H1 (cell line): Measurements from ENCODE around the gene SLC2A13. TPM values are rescaled to one million over a fixed set of nuclear protein-coding genes. Genes with fewer than 3 reads are reported as not detected.

Experiments used
- CTCF ChIA-PET: fragments of 300-600 bp; sonication (Branson Sonifier 250); formaldehyde crosslinking; loops from one replicate; lab custom pipeline; 2021; ENCODE audit not compliant: partially characterized antibody; lab: Charles Lee
- POLR2A ChIA-PET: fragments of 300-600 bp; sonication (Branson Sonifier 250); formaldehyde crosslinking; loops from one replicate; lab custom pipeline; 2021; ENCODE audit warnings: inconsistent platforms; ENCODE audit not compliant: partially characterized antibody; lab: Charles Lee
- DNase-seq, 2 experiments: peaks; one replicate each; pipeline versions ENCODE4 v3.0.0 to v3.0.0-alpha.2; 2010 to 2022; ENCODE audit warnings: low spot score in 2 of 2, low read depth in 1 of 2, mixed read lengths in 1 of 2
- FAIRE-seq: peaks from 2 replicates; lab custom pipeline; 2011; peaks lifted over from hg19 to GRCh38; lab: Jason Lieb, UNC
- H2AFZ ChIP-seq: 2 replicates; pipeline ENCODE4 v1.8.1; 2012; ENCODE audit warnings: low read length, inconsistent platforms
- H2AK5ac ChIP-seq: 2 replicates; pipeline ENCODE4 v1.6.1; 2013; ENCODE audit warnings: low read depth, low read length
- H2BK120ac ChIP-seq: replicated peaks from 2 replicates; pipeline ENCODE3; 2013; ENCODE audit warnings: low read depth, low read length, inconsistent platforms
- H2BK12ac ChIP-seq: 2 replicates; pipeline ENCODE4 v1.6.1; 2013; ENCODE audit warnings: low read depth, low read length
- H2BK15ac ChIP-seq: 2 replicates; pipeline ENCODE4 v1.6.1; 2013; ENCODE audit warnings: low read length
- H2BK20ac ChIP-seq: 2 replicates; pipeline ENCODE4 v1.6.1; 2013; ENCODE audit warnings: low read length
- H2BK5ac ChIP-seq: 2 replicates; pipeline ENCODE4 v1.6.1; 2013; ENCODE audit warnings: low read depth, low read length
- H3K14ac ChIP-seq: 2 replicates; pipeline ENCODE4 v1.6.1; 2013; ENCODE audit warnings: inconsistent platforms; ENCODE audit not compliant: insufficient read length
- H3K18ac ChIP-seq: 2 replicates; pipeline ENCODE4 v1.6.1; 2013; ENCODE audit warnings: low read length; ENCODE audit errors: extremely low read depth
- H3K23ac ChIP-seq: 2 replicates; pipeline ENCODE4 v1.6.1; 2013; ENCODE audit warnings: inconsistent platforms; ENCODE audit not compliant: insufficient read length
- H3K23me2 ChIP-seq: 2 replicates; pipeline ENCODE4 v1.6.1; 2013; ENCODE audit warnings: low read depth, low read length
- H3K27ac ChIP-seq: 2 replicates; pipeline ENCODE4 v1.6.1; 2011; ENCODE audit warnings: low read depth, low read length, inconsistent platforms
- H3K27me3 ChIP-seq, 4 experiments: replicated peaks in 1 of 4; 1 replicate in 1 of 4; 2 replicates in 3 of 4; pipeline versions ENCODE4 v1.6.1 to v1.8.1; 2011 to 2013; ENCODE audit warnings: low read length in 3 of 4, mild to moderate bottlenecking in 3 of 4, inconsistent platforms in 2 of 4, mixed read lengths in 2 of 4, moderate library complexity in 1 of 4; ENCODE audit not compliant: control insufficient read depth in 3 of 4, insufficient read depth in 3 of 4; ENCODE audit errors: extremely low read depth in 1 of 4
- H3K36me3 ChIP-seq, 4 experiments: 2 replicates each; pipeline versions ENCODE4 v1.6.1 to v1.8.1; 2011 to 2013; ENCODE audit warnings: mild to moderate bottlenecking in 4 of 4, low read length in 3 of 4, moderate library complexity in 2 of 4, control low read depth in 1 of 4, inconsistent platforms in 1 of 4; ENCODE audit not compliant: insufficient read depth in 4 of 4, control insufficient read depth in 2 of 4
- H3K4ac ChIP-seq: replicated peaks from 2 replicates; pipeline ENCODE3; 2013; ENCODE audit warnings: low read length, low read depth, mixed read lengths, inconsistent platforms; ENCODE audit not compliant: insufficient read length
- H3K4me1 ChIP-seq, 4 experiments: replicated peaks in 1 of 4; 1 replicate in 1 of 4; 2 replicates in 3 of 4; pipeline versions ENCODE4 v1.6.1 to v1.8.1; 2011 to 2013; ENCODE audit warnings: low read length in 3 of 4, inconsistent platforms in 2 of 4, mixed read lengths in 1 of 4; ENCODE audit not compliant: insufficient read depth in 4 of 4, control insufficient read depth in 3 of 4
- H3K4me2 ChIP-seq, 2 experiments: 2 replicates each; pipeline versions ENCODE4 v1.6.1 to v1.8.1; 2011 to 2013; ENCODE audit warnings: low read depth in 2 of 2, low read length in 2 of 2, control low read depth in 1 of 2, inconsistent platforms in 1 of 2, mild to moderate bottlenecking in 1 of 2; ENCODE audit not compliant: insufficient read depth in 1 of 2
- H3K4me3 ChIP-seq, 4 experiments: fragments of 200-600, 300-600 bp in 1 of 4; sonication (generic), shearing (Covaris generic), sonication (Bioruptor Twin) in 1 of 4; 2 replicates each; pipeline versions ENCODE4 v1.5.1 to v1.8.1; 2011 to 2016; ENCODE audit warnings: low read length in 4 of 4, low read depth in 3 of 4, control low read depth in 2 of 4, inconsistent platforms in 2 of 4, mild to moderate bottlenecking in 2 of 4, mixed read lengths in 1 of 4, moderate library complexity in 1 of 4; ENCODE audit not compliant: insufficient read depth in 2 of 4; ENCODE audit errors: extremely low read depth in 1 of 4
- H3K56ac ChIP-seq: replicated peaks from 2 replicates; pipeline ENCODE3; 2013; ENCODE audit warnings: low read depth, mild to moderate bottlenecking, mixed read lengths, low read length, inconsistent platforms; ENCODE audit not compliant: insufficient read length
- H3K79me1 ChIP-seq: 2 replicates; pipeline ENCODE4 v1.6.1; 2013; ENCODE audit warnings: low read depth, low read length, control low read depth
- H3K79me2 ChIP-seq, 2 experiments: 2 replicates each; pipeline versions ENCODE4 v1.6.1 to v1.8.1; 2012 to 2013; ENCODE audit warnings: low read length in 2 of 2, mild to moderate bottlenecking in 2 of 2, inconsistent platforms in 1 of 2; ENCODE audit not compliant: insufficient read depth in 2 of 2, control insufficient read depth in 1 of 2
- H3K9ac ChIP-seq, 4 experiments: replicated peaks in 1 of 4; 1 replicate in 1 of 4; 2 replicates in 3 of 4; pipeline versions ENCODE4 v1.6.1 to v1.8.1; 2011 to 2013; ENCODE audit warnings: low read depth in 3 of 4, low read length in 3 of 4, control low read depth in 2 of 4, mild to moderate bottlenecking in 2 of 4, moderate library complexity in 2 of 4, inconsistent platforms in 1 of 4; ENCODE audit errors: extremely low read depth in 1 of 4
- H3K9me3 ChIP-seq, 2 experiments: 2 replicates each; pipeline versions ENCODE4 v1.6.1 to v1.8.1; 2012 to 2013; ENCODE audit warnings: mild to moderate bottlenecking in 2 of 2, moderate library complexity in 2 of 2, control low read depth in 1 of 2, inconsistent platforms in 1 of 2, low read depth in 1 of 2, low read length in 1 of 2, mixed read lengths in 1 of 2; ENCODE audit not compliant: insufficient read depth in 2 of 2
- H4K20me1 ChIP-seq, 2 experiments: replicated peaks in 1 of 2; 2 replicates each; pipeline versions ENCODE3 to v1.8.1; 2011 to 2013; ENCODE audit warnings: inconsistent platforms in 2 of 2, low read length in 2 of 2, mild to moderate bottlenecking in 1 of 2; ENCODE audit not compliant: insufficient read depth in 2 of 2, control insufficient read depth in 1 of 2
- H4K5ac ChIP-seq: 2 replicates; pipeline ENCODE4 v1.6.1; 2013; ENCODE audit warnings: low read length, low read depth, mixed read lengths, inconsistent platforms; ENCODE audit not compliant: insufficient read length
- H4K8ac ChIP-seq: 2 replicates; pipeline ENCODE4 v1.8.0; 2013; ENCODE audit warnings: mild to moderate bottlenecking, moderate library complexity, low read length, inconsistent platforms; ENCODE audit not compliant: insufficient read depth; ENCODE audit errors: extremely low read depth
- H4K91ac ChIP-seq: replicated peaks from 2 replicates; pipeline ENCODE3; 2013; ENCODE audit warnings: low read length, mixed read lengths, inconsistent platforms; ENCODE audit not compliant: insufficient read length
- BACH1 ChIP-seq: IDR thresholded peaks from 2 replicates; pipeline ENCODE4 v1.6.1; 2012; ENCODE audit warnings: low read length, improper control_type of control experiment
- CTCF ChIP-seq, 3 experiments: IDR thresholded peaks; 1 replicate in 2 of 3; 2 replicates in 1 of 3; pipeline versions ENCODE4 v1.5.1 to v1.6.1; 2011; ENCODE audit warnings: low read length in 3 of 3, mild to moderate bottlenecking in 3 of 3, inconsistent platforms in 2 of 3, low read depth in 1 of 3, moderate library complexity in 1 of 3; ENCODE audit not compliant: insufficient read depth in 1 of 3; ENCODE audit errors: control extremely low read depth in 1 of 3
- RAD21 ChIP-seq, 2 experiments: IDR thresholded peaks in 1 of 2; conservative IDR thresholded peaks in 1 of 2; 2 replicates each; pipeline ENCODE4 v1.6.1; 2011; ENCODE audit warnings: low read depth in 2 of 2, low read length in 2 of 2, improper control_type of control experiment in 1 of 2, inconsistent platforms in 1 of 2, mild to moderate bottlenecking in 1 of 2, moderate library complexity in 1 of 2
- WGBS, 2 experiments: shearing (Covaris generic) in 1 of 2; methylation state at CpG; one replicate each; pipeline versions ENCODE4 v1.1.6 to v1.1.7; 2013 to 2015; ENCODE audit warnings: low lambda C conversion rate in 2 of 2, mixed read lengths in 2 of 2, inconsistent platforms in 1 of 2, low coverage in 1 of 2, missing lambda C conversion rate in 1 of 2; ENCODE audit not compliant: insufficient replicate concordance in 2 of 2, insufficient coverage in 1 of 2, insufficient read length in 1 of 2; ENCODE audit errors: extremely low coverage in 1 of 2, missing lambda C conversion rate in 1 of 2; 5-methylcytosine and 5-hydroxymethylcytosine counted together
- polyA plus RNA-seq, 7 experiments: library from polyadenylated mRNA; depleted of rRNA in 3 of 7; stranded (reverse) in 5 of 7; unstranded in 2 of 7; fragments of >200 nt in 5 of 7; fragments of 200-250 nt in 2 of 7; gene quantifications; 1 replicate in 5 of 7; 2 replicates in 1 of 7; 4 replicates in 1 of 7; pipeline versions ENCODE4 v1.2.1 to v1.2.3, GENCODE V29; 2011 to 2013; ENCODE audit warnings: missing spikeins in 2 of 7, mixed read lengths in 2 of 7
- total RNA-seq: library from RNA; stranded (reverse); fragmentation: NEBNext Ultra II Directional; extraction: Animal tissue kit (Norgen Biotek cat#: 25700); gene quantifications from 2 replicates; pipeline ENCODE4 v1.2.1, GENCODE V29; 2021

Gene SLC2A13
- total and polyA plus RNA-seq, 2 of the 8 experiments (the other 6 are each of a cell fraction or from before 2014, with no cell fraction given), result 2.8 to 9.6 TPM

GRCh38 chr12:39807043-39807442 is 298.8 kb downstream of the SLC2A13 start:
- Histone ChIP-seq H2AK5ac (no peak overlapping the region), H3K27me3 (no peaks in the 10 kb centered on the region), H3K18ac (no peak overlapping the region), H3K56ac (no peak overlapping the region), H3K4me1 (no peaks in the 10 kb centered on the region), H2BK12ac (no peak overlapping the region), H3K14ac (no peak overlapping the region), H2BK15ac (no peak overlapping the region), H2BK20ac (no peak overlapping the region), H3K79me2 (no peaks in the 10 kb centered on the region), H3K4me3 (no peak overlapping the region), H3K4me2 (no peak overlapping the region)
- 74% methylated on average over 5 of the region's 5 CpGs; no CpG with 5 or more reads in 1 of the 2 experiments for WGBS, 2 experiments
- FAIRE-seq, result peak; percentile 96
- CTCF ChIA-PET, result interaction anchor here (0.9 to 2.3 kb wide), 7 partner anchors 10 to 184 kb away, joined by 3 to 16 read pairs (median 3); no protein-coding TSS in a partner anchor
- TF ChIP-seq BACH1 (no peak), CTCF (IDR thresholded peaks at IDR 0.05; ENCODE audit: control extremely low read depth in 1 of 3, insufficient read depth in 1 of 3, low read depth in 1 of 3, low read length in 3 of 3) (peak; percentile 55 to 89 (median 82)), RAD21 (IDR thresholded peaks at IDR 0.05 in 1 of 2, conservative IDR thresholded peaks at IDR 0.05 in 1 of 2; ENCODE audit: low read depth in 2 of 2, low read length in 2 of 2) (peak; percentile 57 to 60)
- TF ChIP-seq, all 59 proteins: peak for 2
- H3K36me3 ChIP-seq, result no peaks in the 10 kb centered on the region
- H2BK5ac ChIP-seq, result no peak overlapping the region
- POLR2A ChIA-PET, result no interaction called here
- no peak overlapping the region for H3K23ac ChIP-seq
- no peak overlapping the region for H4K8ac ChIP-seq
- no peak overlapping the region for H2BK120ac ChIP-seq
- no peak overlapping the region for H4K91ac ChIP-seq
- H2AFZ ChIP-seq, result no peak overlapping the region
- no peak overlapping the region for H3K4ac ChIP-seq
- no peak overlapping the region for H3K9ac ChIP-seq
- H3K79me1 ChIP-seq, result no peaks in the 10 kb centered on the region
- peaks cover 0 to 4% of the 10 kb centered on the region in 2 experiments for H4K20me1 ChIP-seq
- H3K23me2 ChIP-seq, result no peaks in the 10 kb centered on the region
- DNase-seq, result no peak
- H3K27ac ChIP-seq, result no peak overlapping the region
- H3K9me3 ChIP-seq, result no peaks in the 10 kb centered on the region
- H4K5ac ChIP-seq, result no peak overlapping the region
